Measurements from ENCODE around the gene TMX4. TPM values are rescaled to one million over a fixed set of nuclear protein-coding genes. Genes with fewer than 3 reads are reported as not detected.

Gene TMX4
- total and polyA plus RNA-seq, 2 of the 8 experiments (the other 6 are each of a cell fraction or from before 2014, with no cell fraction given), result 2.1 to 7.8 TPM

DNA sequence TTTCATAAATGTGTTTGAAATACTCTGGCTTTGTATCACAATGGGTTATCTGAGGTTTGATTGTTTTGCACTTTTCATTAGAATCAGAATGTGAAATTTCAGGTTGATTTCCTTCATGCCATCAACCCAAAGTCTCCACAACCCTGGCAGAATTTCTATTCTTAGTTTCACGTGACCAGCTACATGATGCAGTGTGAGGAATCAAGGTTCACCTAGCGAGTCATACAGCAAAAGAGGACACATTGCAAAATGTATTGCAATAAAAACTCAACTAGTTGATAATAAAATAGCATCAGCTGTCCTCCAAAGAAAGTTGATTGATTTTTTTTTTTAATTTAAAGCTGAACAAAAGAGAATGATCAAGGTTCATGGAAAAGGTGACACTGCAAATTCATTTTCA lies 81.5 kb downstream of the TMX4 start (continued):
- TF ChIP-seq CHD7 (IDR thresholded peaks at IDR 0.05; ENCODE audit: insufficient replicate concordance, low read length), result no peak
- TF ChIP-seq BRCA1 (IDR thresholded peaks at IDR 0.05; ENCODE audit: low read depth, low read length), result no peak
- TF ChIP-seq TAF7 (optimal IDR thresholded peaks at IDR 0.05; ENCODE audit: borderline replicate concordance, low read depth, low read length), result no peak

All from H1 (cell line).